ENCODE measurements around the gene CCL13. TPM values are rescaled to one million over a fixed set of nuclear protein-coding genes. Genes with fewer than 3 reads are reported as not detected.

Gene CCL13
- total and polyA plus RNA-seq, 2 of the 8 experiments (the other 6 are each of a cell fraction or from before 2014, with no cell fraction given): not detected

- TF ChIP-seq ATF3 (IDR thresholded peaks at IDR 0.05; ENCODE audit: insufficient read depth, low read depth, low read length) (peak; percentile 45; the same call in 1 of the 2 replicates), CHD7 (IDR thresholded peaks at IDR 0.05; ENCODE audit: insufficient replicate concordance, low read length) (no peak), CTBP2 (IDR thresholded peaks at IDR 0.05; ENCODE audit: borderline replicate concordance, insufficient read depth, insufficient read length, low read length) (no peak)
Measured at GRCh38 chr17:34361478-34362061, 5.3 kb downstream of the CCL13 start (continued).
